Loucy (cell line): Measurements from ENCODE around the gene S1PR3.

Experiments used
- H2AFZ ChIP-seq: fragments of 200-600 bp; sonication (generic); 2 replicates; pipeline ENCODE4 v1.6.0; 2016; ENCODE audit warnings: antibody characterized with exemption, mild to moderate bottlenecking, low read length, moderate library complexity
- H3F3A ChIP-seq: fragments of 200-600 bp; 2 replicates; pipeline ENCODE4 v1.6.0; 2016; ENCODE audit warnings: antibody characterized with exemption, low read depth, mild to moderate bottlenecking
- H3K27me3 ChIP-seq: fragments of 200-600 bp; sonication (generic); 2 replicates; pipeline ENCODE4 v1.6.1; 2014; ENCODE audit warnings: low read length, mild to moderate bottlenecking; ENCODE audit not compliant: insufficient read depth, poor library complexity, severe bottlenecking
- H3K36me3 ChIP-seq: fragments of 200-600 bp; sonication (generic); 2 replicates; pipeline ENCODE4 v1.6.1; 2016; ENCODE audit warnings: low read length; ENCODE audit not compliant: insufficient read depth
- H3K4me1 ChIP-seq: fragments of 200-600 bp; sonication (generic); 2 replicates; pipeline ENCODE4 v1.5.1; 2014; ENCODE audit warnings: low read length, mild to moderate bottlenecking; ENCODE audit not compliant: insufficient read depth, poor library complexity, severe bottlenecking
- H3K4me2 ChIP-seq: fragments of 200-600 bp; sonication (generic); 2 replicates; pipeline ENCODE4 v1.6.0; 2014; ENCODE audit warnings: antibody characterized with exemption, low read length, low read depth, mild to moderate bottlenecking; ENCODE audit not compliant: poor library complexity, severe bottlenecking
- H3K4me3 ChIP-seq: fragments of 200-600 bp; sonication (generic); 2 replicates; pipeline ENCODE4 v1.5.1; 2014; ENCODE audit warnings: low read length, mild to moderate bottlenecking, mixed read lengths; ENCODE audit not compliant: poor library complexity, severe bottlenecking
- H3K79me2 ChIP-seq: fragments of 200-600 bp; sonication (generic); 2 replicates; pipeline ENCODE4 v1.6.1; 2014; ENCODE audit warnings: low read length; ENCODE audit not compliant: insufficient read depth
- H3K9ac ChIP-seq: fragments of 200-600 bp; sonication (generic); 2 replicates; pipeline ENCODE4 v1.6.0; 2014; ENCODE audit warnings: mild to moderate bottlenecking, low read depth, low read length, moderate library complexity; ENCODE audit not compliant: poor library complexity, severe bottlenecking
- H3K9me2 ChIP-seq: fragments of 200-600 bp; sonication (generic); replicated peaks from 2 replicates; pipeline ENCODE4 v1.6.1; 2016; ENCODE audit warnings: low read depth, low read length, mixed read lengths
- H3K9me3 ChIP-seq: fragments of 200-600 bp; sonication (generic); 2 replicates; pipeline ENCODE4 v1.6.1; 2014; ENCODE audit warnings: mild to moderate bottlenecking, antibody characterized with exemption, low read length, low read depth; ENCODE audit not compliant: insufficient read depth
- H4K20me1 ChIP-seq: fragments of 200-600 bp; sonication (generic); 2 replicates; pipeline ENCODE4 v1.6.0; 2014; ENCODE audit warnings: antibody characterized with exemption, low read length, mild to moderate bottlenecking; ENCODE audit not compliant: insufficient read depth, poor library complexity, severe bottlenecking
- CTCF ChIP-seq: fragments of 200-600 bp; sonication (generic); conservative IDR thresholded peaks from 2 replicates; pipeline ENCODE4 v1.5.1; 2014; ENCODE audit warnings: mild to moderate bottlenecking, antibody characterized with exemption, low read length
- EZH2phosphoT487 ChIP-seq: fragments of 200-600 bp; IDR thresholded peaks from 2 replicates; pipeline ENCODE4 v1.6.1; 2018; ENCODE audit warnings: antibody characterized with exemption, mild to moderate bottlenecking, moderate library complexity, borderline replicate concordance

The S1PR3 gene

GRCh38 chr9:88997646-88998045 lies 6.4 kb downstream of the S1PR3 start:
- TF ChIP-seq EZH2phosphoT487 (no peak), CTCF (no peak)
- Histone ChIP-seq H4K20me1 (no peaks in the 10 kb centered on the region), H3K4me2 (no peak overlapping the region), H3K27me3 (peaks cover 6% of the 10 kb centered on the region), H2AFZ (no peak overlapping the region), H3K79me2 (no peaks in the 10 kb centered on the region), H3K9me2 (no peaks in the 10 kb centered on the region), H3F3A (no peaks in the 10 kb centered on the region), H3K36me3 (no peaks in the 10 kb centered on the region), H3K4me1 (peaks cover 21% of the 10 kb centered on the region), H3K9ac (no peak overlapping the region), H3K9me3 (no peaks in the 10 kb centered on the region), H3K4me3 (no peak overlapping the region)

DNA sequence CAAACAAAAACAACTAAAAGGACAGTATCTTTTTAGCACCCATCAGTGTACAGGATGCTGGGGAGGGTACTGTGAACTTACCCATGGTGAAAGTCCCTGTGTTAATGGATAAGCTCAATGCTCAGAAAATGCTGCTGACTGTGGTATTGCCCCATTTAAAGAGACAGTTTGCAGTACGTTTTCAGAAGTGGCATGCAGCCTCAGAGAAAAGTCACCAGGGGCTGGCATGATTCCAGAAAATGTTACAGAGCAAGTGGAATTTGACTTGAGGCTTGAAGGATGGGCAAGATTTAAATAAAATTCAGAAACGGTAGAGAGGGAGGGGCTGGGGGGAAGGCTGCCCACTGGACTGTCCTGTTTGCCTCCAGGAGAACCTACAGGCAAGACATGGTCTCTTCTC lies 7.2 kb downstream of the S1PR3 start:
- Histone ChIP-seq H3K4me1 (peaks cover 21% of the 10 kb centered on the region), H3F3A (no peaks in the 10 kb centered on the region)
- TF ChIP-seq EZH2phosphoT487 (no peak), CTCF (no peak)

DNA sequence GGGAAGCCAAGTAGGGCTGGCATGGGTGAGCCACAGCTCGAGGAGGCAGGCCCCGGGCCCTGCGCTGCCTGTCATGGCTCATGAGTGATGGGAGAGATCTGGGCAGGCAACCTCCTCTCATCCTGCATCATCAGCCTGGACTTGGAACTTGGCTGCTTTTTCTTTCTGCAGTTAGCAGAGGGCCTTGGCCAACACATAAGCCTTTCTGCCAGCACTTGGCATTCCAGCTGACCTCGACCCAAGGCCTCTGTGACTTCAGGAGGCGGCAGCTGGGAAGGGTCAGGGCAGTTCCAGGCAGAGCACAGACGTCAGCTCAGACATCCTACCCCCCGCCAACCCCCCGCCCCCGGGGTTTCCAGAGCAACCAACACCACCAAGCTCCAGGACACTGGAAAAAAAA lies 7.6 kb downstream of the S1PR3 start:
- Histone ChIP-seq H3K9ac (no peak overlapping the region), H3K36me3 (no peaks in the 10 kb centered on the region), H3K4me3 (no peak overlapping the region), H3K4me1 (peaks cover 21% of the 10 kb centered on the region), H3K9me2 (no peaks in the 10 kb centered on the region), H3K9me3 (no peaks in the 10 kb centered on the region), H2AFZ (no peak overlapping the region), H3K27me3 (peaks cover 6% of the 10 kb centered on the region), H3K79me2 (no peaks in the 10 kb centered on the region), H3F3A (no peaks in the 10 kb centered on the region), H4K20me1 (no peaks in the 10 kb centered on the region), H3K4me2 (no peak overlapping the region)
- TF ChIP-seq EZH2phosphoT487 (no peak), CTCF (no peak)

More for the DNA sequence above, 7.2 kb downstream of the S1PR3 start:
- no peaks in the 10 kb centered on the region for H3K79me2 ChIP-seq
- H2AFZ ChIP-seq: no peak overlapping the region
- H3K9ac ChIP-seq: no peak overlapping the region
- no peak overlapping the region for H3K4me2 ChIP-seq
- H3K4me3 ChIP-seq: no peak overlapping the region
- no peaks in the 10 kb centered on the region for H3K36me3 ChIP-seq
- no peaks in the 10 kb centered on the region for H3K9me3 ChIP-seq
- no peaks in the 10 kb centered on the region for H3K9me2 ChIP-seq
- no peaks in the 10 kb centered on the region for H4K20me1 ChIP-seq
- peaks cover 6% of the 10 kb centered on the region for H3K27me3 ChIP-seq
